HG03469 (cell line): ENCODE measurements around the gene CADM1.

ENCODE experiments used
- ATAC-seq: cut with Tn5 transposase; IDR thresholded peaks from one replicate; pipeline ENCODE4 v1.9.1; 2021; ENCODE audit warnings: mild to moderate bottlenecking, moderate library complexity, moderate number of reproducible peaks; ENCODE audit not compliant: unreplicated experiment

Gene CADM1

DNA sequence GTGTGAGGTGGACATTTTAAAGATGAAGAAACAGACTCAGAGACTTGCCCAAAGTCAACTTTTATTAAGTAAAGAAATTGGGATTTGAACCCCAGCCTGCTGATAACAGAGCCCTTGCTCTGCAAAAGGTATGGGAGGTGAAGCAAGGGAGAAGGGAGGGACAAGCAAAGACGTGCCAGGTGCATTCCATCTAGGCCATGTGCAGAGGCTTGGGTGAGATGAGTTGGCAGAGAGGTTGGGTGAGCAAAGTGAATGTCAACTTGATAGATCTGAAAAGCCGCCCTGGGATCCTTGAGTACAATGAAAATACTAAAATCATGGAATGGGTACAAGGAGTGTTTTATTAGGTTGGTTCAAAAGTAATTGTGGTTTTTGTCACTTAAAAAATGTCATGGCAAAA, 341.3 kb downstream of the CADM1 start:
- ATAC-seq = no peak

DNA sequence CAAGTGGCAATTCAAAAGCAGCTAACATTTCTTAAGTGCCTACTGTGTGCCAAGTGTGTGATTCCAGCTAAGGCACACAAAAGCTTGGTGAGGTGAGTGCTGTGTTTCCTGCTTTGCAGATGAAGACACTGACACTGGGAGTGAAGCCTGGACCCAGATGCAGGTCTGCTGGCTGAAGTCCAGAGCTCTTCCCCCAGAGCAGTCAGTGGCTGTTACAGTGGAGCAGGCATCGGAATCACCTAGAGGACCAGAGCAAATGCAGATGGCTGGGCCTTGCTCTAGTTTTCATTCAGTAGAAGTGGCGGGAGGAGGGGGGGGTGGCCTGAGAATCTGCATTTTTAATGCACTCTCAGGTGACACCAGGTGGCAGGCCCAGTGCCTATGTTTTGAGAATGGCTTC, 342.3 kb downstream of the CADM1 start:
- no peak for ATAC-seq

DNA sequence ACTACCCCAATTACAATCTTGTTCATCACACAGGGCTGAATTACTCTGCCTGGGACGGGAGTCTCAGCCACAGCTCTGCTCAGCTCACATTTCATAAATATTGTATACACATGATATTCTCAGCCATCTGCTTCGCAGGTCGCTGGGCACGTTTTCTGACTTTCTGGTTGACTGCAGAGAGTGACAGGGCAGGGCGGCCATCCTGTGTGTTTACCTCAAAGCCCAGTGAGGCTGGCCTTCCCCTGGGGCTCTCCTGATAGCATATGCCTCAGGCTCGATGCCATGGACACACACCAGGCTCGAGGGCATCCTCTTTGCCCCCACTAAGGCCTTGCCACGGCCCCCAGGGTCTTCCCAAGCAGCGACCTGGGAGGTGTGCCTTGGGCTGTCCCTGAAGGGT, 345.0 kb downstream of the CADM1 start:
- no peak for ATAC-seq

DNA sequence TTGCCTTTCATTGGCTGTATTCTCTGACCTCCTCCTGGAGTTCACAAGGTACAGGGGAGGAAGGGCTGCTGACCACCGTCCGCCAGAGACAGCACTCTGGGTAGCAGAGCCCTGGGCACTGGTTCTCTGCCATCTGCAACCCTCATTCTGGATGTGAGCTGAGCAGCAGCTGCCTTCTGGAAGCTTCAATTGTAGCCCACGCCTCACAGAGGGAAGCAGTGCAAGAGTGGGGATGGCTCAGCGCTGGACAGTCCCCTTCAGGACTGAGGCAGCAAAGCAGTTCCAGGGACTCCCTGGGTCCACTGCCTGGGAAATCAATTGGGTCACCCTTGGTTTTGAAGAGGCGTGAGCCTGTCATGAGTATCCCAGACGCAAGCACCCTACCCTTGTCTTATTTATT, 346.2 kb downstream of the CADM1 start:
- ATAC-seq = no peak

DNA sequence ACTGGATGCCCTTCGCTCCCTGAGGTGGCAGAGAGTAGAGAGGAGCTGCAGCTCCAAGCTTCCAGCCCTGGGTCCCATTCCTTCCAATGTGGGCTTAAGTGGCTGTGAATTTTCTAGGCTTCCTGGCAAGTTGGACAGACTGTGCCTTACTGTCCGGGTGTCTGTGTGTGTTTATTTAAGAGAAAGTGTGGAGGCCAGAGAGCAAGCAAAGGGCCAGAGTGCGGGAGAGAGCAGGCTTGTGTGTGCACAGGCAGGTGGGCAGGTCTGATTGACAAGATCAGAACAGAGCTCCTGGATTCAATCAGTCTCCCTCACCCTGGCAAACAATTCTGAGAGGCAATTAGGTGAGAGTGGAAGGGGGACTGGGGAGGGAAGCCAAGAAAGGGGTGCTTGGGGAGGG, 347.0 kb downstream of the CADM1 start:
- ATAC-seq = no peak

DNA sequence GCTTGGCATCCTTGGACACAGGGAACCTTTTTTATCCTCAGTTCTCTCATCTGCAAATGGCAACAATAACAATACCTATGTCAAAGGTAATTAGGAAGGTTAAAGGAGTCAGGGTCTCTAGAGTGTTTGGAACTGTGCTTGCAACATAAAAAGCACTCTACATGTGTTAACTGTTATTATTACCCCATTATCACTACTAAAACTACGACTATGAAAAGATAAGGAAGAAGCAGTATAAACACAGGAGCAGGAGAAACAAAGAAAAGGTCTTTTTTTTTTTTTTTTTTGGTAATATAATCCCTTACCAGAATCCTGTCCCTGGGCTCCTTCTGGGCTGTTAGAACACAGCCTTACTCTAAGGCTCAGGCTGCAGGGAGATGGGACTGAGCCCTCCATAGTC, 348.2 kb downstream of the CADM1 start:
- ATAC-seq = no peak

DNA sequence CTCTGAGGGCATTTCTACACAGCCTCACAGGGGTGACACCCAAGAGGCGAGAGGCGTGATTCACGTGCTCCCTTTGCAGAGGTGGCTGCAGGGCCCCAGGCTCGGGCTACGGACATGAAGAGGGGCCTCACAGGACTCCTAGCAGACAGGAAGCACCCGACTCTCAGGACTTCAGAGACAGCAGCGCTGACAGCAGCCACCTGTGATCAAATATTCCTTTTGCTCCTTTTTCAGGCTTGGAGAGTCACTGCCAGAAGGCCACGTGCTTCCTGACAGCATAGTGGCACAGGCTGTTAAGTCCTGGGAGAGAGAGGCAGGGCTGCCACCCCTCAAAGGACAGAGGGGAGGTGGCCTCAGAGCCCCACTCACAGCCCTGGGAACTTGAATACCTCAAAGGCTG, 348.9 kb downstream of the CADM1 start:
- no peak for ATAC-seq

DNA sequence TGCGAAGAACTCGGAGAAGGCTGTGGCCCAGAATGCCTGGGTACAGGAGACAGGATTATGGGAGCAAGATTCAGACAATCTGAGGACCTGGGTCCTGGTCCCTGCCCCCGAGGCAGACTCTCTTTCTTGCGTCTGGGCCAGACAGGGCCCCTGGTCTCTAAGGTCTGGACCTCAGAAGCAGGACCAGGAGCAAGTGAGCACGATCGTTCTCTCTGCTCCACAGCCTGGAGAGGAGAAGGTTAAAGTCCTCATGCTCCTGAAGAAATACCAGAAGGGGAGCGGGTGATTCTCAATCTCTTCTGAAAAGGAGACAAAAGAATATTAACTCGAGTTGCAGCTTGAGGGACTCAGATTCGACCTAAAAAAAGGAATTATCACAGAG, 349.9 kb downstream of the CADM1 start:
- no peak for ATAC-seq

DNA sequence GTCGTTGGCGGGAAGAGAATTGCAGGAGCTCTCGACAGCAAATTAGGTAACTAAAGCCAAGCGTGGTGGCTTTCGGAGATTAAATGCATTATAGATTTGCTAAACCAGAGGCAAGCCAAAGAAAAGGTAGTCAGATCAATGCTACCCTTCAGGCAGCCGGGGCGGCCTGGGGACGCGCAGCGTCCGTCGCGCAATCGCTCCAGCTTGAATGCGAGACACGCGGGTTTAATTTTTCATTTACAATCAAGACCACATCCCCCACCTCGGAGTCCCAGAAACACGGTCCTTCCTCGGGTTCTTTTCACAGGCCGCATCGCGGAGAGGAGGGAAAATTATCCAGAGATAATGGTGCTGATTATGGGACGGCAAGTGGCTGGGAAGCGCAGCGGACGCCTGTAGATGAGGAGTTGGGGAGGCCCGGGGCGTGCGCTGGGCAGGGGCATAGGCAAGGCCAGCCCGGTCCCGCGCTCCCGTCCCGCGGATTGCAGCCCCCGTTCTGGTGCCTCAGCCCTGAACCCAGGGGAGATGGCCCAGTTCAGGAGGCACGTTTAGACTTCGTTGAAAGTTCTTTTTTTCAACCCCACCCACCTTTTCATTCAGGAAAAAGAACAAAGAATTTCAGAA, 350.4 kb downstream of the CADM1 start:
- no peak for ATAC-seq

DNA sequence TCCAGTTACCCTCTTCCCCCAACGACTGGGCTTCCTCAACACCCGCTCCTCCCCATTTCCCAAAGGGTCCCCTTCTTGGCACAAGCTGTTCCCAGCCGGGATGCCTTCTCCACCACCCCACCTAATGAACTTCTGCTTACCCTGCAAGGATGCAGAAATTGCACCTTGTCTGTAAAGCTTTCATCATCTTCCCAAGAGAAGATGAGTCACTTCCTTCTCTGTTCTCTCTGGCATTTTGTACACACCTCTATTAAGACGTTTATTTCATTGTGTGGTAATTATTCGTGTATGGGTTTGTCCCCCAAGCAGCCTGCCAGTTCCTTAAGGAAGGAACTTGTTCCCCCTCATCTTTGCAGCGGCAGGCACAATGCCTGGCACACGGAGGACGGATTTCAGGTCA, 351.1 kb downstream of the CADM1 start:
- no peak for ATAC-seq

DNA sequence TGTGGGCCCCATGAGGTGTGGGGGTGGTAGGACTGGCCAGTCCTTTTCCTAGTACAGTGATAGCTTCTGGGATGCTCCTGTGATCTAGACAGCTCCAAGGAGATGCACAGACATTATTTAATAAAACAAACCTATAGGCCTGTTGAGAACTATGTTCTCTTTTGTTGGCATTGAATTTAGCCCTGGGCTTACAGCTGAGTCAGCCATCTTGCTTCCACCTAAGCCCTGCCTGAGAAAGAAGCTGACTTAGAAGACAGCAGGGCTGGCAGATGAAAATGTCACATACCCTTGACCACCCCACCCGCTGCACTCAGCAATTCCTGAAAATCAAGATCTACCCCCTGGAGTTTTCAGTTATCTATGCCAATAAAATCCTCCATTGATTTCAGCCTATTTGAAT, 353.2 kb downstream of the CADM1 start:
- no peak for ATAC-seq

DNA sequence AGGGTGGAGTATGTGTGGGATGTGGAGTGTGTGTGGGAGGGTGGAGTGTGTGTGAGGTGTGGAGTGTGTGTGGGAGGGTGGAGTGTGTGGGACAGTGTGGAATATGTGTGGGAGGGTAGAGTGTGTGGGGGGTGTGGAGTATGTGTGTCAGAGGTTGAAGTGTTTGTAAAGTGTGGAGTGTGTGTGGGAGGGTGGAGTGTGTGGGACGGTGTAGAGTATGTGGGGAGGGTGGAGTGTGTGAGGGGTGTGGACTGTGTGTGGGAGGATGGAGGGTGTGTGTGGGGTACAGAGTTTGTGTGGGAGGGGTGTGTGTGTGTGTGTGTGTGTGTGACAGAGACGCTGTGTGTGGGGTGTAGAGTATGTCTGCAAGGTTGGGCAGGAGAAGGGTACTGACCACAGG, 355.5 kb downstream of the CADM1 start:
- ATAC-seq = no peak

DNA sequence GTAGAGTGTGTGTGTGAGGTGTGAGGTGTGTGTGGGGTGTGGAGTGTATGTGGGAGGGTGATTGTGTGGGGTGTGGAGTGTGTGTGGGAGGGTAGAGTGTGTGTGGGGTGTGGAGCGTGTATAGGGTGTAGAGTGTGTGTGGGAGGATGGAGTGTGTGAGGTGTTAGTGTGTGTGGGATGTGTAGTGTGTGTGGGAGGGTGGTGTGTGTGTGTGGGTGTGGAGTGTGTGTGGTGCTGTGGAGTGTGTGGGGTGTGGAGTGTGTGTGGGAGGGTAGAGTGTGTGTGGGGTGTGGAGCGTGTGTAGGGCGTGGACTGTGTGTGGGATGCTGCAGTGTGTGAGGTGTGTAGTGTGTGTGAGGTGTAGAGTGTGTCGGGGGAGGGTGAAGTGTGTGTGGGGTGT, 356.1 kb downstream of the CADM1 start:
- no peak for ATAC-seq

DNA sequence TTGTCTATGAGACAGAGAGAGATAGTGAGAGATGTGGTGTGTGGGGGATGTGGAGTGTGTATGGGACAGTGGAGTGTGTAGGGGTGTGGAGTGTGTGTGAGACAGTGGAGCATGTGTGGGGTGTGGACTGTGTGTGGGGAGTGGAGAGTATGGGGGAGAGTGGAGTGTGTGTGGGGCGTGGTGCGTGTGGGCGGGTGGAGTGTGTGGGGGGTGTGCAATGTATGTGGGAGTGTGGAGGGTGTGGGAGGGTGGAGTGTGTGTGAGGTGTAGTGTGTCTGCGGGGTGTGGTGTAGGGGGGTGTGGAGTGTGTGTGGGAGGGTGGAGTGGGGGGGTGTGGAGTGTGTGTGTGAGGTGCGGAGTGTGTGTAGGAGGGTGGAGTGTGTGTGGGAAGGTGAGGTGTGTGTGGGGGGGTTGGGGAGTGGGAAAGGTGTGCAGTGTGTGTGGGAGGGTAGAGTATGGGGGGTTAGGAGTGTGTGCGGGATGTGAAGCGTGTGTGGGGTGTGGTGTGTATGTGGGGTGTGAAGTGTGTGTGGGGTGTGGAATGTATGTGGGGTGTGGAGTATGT, 356.9 kb downstream of the CADM1 start:
- no peak for ATAC-seq

DNA sequence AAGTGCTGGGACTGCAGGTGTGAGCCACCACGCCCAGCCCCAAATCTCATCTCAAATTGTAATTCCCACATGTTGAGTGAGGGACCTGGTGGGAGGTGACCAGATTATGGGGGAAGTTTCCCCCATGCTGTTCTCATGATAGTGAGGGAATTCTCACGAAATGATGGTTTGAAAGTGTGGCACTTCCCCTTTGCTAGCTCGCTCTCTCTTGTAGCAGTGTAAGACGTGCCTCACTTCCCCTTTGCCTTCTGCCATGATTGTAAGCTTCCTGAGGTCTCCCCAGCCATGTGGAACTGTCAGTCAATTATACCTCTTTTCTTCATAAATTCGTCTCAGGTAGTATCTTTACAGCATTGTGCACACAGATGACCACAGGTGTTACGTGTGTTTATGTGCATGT, 357.8 kb downstream of the CADM1 start:
- ATAC-seq = no peak

DNA sequence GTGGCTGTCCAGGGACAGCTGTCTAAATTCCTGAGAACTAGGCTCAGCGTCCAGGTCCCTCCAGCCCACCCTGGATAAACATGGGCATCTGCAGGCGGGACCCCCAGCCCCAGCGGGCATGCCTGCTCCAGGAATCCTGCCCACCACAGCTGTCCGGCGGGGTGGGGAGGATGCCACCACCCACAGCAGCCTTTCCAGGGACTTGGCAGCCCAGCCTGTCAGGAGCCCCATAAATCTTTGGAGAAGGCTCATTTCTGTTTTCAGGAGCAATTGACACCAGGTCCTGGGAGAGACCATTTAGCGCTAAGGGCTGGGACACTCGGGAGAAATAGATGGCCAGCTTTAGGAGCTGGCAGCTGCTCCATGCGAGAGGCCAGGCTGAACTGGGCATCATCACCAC, 358.9 kb downstream of the CADM1 start:
- ATAC-seq = no peak

DNA sequence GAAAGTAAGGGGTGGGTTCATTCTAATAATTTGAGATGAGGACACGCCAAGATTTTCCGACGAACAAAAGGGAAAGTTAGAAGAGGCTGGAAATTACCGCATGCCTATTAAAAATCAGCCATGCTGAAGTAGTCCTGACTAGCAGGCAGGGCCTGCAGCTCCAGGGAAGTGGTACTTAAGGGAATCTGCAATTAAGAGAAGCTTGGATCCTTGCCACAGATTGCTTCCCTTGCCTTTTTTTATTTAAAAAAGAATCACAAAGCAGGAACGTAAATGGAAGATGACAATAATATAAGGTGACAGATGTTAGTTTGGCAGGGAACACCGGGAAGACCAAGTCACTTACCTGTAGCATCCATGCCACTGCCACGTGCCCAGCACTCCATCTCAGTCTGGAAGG, 359.3 kb downstream of the CADM1 start:
- ATAC-seq = no peak

DNA sequence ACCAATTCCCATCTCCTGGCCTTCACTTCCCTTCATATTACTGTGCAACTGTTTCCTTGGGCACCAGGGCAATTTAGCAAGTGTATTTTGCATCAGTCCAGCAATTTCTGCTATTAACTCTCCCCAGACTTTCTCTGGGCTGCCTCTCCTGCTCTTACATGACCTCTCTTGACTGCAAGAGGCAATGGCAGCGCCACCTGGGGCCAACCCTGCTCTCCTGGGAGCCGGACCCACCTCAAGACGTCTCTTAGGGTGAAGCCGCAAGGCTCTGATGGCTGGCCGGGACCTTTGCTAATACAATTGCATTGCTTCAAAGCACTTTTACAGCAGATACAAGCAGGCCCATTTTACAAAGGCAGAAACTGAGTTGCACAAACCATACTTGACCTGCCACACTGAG, 360.2 kb downstream of the CADM1 start:
- ATAC-seq = no peak

DNA sequence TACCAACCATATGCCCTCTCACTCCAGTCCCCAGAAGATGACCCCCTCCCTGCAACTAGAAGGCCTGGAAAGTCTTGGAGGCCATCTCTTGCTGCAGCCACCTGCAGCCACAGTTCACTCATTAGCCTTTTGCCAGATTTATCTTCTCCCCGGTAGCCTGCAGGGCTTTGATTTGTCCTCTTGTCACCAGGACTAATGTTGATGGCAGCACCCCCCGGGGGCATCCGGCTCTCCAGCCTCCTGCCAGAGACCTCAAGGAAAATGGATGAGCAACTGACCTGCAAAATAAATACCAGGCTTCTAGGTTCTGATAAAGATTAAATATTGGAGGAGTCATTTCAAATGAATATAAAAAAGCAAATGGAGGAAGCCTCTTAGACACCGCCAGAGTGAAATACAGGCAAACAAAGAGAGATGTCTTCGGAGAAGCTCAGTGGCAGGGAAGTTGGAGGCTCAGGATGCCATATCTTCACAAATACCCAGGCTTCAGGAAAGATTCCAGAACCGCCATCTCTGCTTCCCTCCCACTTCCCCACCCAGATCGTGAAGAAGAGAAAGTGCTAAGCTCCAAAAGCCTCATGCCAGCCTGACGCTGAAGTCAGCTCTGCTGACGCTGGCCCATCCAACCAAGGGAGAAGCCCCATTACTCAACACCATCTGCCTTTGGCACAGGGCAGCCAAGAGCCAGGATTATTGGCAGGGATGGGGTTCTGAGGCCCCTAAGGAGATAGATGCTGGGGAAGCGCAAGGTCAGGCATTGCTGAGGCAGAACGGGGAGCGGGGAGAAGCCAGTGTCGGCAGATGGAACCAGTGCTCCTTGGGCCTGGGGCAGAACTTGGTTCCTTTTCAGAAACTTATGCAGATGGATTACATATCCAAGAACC, 362.7 kb downstream of the CADM1 start:
- no peak for ATAC-seq

DNA sequence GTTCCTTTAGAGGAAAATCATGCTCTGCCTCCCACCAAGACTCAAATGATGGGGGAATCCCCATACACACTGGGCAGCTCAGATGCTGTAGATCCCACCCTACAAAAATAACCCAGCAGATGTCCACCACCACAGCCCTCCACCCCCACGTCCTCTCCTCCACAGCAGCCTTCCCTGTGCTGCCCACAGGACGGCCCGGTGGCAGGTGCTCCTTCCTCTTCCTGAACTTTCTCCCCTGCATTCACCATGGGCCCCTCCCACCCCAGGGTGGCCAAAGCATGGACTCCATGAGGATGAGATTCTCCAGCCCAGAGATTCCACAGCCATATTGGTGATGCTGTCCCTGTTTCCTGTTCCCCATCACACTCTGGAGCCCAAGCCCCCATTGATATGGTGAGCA, 368.3 kb downstream of the CADM1 start:
- no peak for ATAC-seq

DNA sequence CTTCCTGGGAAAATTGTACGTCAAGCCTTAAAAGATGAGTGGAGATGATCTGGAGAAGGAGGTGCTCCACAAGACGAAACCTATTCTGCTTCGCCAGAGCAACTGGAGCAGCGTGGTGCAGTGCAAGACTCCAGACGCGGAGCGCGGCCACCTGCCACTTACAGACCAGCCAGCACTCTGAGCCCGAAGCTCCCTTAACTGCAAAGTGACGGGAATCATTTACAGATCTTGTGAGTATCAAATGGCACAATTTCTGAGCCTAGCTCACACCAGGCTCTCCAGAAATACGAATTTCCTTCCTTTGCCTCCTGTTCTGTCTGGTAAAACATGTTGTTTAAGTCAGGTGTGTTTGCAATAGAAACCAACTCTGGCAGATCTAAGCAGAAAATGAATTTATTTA, 369.3 kb downstream of the CADM1 start:
- ATAC-seq = no peak

DNA sequence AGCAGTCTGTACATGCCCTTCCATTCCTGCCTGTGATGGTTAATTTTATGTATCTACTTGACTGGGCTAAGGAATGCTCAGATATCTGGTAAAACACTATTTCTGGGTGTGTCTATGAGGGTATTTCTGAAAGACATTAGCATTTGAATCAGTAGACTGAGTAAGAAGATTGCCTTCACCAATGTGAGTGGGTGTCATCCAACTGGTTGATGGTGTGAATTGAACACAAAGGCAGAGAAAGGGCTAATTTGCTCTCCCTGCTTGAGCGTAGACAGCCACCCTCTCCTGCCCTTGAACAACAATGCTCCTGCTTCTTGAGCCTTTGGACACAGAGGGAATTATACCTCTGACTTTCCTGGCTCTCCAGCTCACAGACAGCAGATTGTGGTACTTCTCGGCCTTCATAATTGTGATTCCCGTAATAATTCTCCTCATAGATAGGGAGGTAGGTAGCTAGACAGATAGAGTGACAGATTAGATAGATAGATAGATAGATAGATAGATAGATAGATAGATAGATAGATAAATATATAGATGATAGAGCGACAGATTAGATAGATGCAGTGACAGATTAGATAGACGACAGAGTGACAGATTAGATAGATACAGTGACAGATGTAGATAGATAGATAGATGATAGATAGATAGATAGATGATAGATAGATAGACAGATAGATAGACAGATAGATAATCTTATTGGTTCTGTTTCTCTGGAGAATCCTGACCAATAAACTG, 370.6 kb downstream of the CADM1 start:
- no peak for ATAC-seq
